Transverse colon (tissue), 4 donors: ENCODE data around the gene SNAI3.

Source experiments
- CTCF ChIP-seq, 5 experiments: fragments of 200-600 bp in 3 of 5; fragments of 450-650 bp in 2 of 5; sonication (generic) in 3 of 5; IDR thresholded peaks; 1 replicate in 2 of 5; 2 replicates in 3 of 5; pipeline ENCODE4 v1.5.1; 2016 to 2017; ENCODE audit warnings: antibody characterized with exemption in 5 of 5, inconsistent platforms in 3 of 5, mild to moderate bottlenecking in 2 of 5, moderate library complexity in 1 of 5
- POLR2A ChIP-seq: fragments of 450-650 bp; IDR thresholded peaks from one replicate; pipeline ENCODE4 v1.6.1; 2016; ENCODE audit warnings: antibody characterized with exemption, mild to moderate bottlenecking, moderate library complexity
- POLR2AphosphoS5 ChIP-seq, 3 donors: sonication (generic); formaldehyde crosslinking; IDR thresholded peaks; one replicate each; pipeline ENCODE4 v1.6.1; 2016; ENCODE audit warnings: antibody characterized with exemption in 3 of 3

DNA sequence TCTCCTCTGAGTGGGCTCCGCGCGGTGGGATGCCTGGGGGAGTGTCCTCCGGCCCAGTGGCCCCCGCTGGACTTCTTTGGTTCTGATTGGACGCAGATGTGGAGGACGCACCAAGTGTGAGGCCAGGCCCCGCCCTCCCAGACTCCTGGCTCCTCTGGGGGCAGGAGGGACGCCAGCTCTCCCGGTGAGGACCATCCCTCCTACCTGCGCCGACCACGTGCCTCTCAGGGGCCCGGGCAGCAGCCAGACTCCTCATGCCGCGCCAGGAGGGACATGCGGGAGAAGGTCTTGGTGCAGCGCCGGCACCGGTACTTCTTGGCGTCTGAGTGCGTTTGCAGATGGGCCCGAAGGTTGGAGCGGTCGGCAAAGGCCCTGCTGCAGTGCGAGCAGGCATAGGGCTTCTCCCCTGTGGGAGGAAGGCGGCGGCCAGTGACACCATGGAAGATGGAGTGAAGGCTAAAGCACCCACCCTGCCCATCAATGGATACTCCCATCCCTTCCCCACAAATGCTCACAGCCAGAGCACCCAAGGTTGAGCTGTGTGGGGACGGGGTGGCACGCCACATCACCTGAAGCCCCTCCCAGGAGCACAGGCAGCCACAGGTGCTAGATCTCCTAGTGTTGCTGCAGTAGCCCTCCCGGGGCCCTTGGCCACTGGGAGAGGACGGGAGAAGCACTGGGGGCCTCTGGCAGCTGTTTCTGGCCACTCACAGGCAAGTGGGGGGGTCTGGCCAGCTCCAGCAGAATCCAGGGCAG lies 7.9 kb downstream of the SNAI3 start:
- TF ChIP-seq CTCF (IDR thresholded peaks at IDR 0.05) (no peak), POLR2AphosphoS5 (IDR thresholded peaks at IDR 0.05) (no peak), POLR2A (no peak)
